WTC11 (cell line): ENCODE data around the gene SLC22A13. TPM values are rescaled to one million over a fixed set of nuclear protein-coding genes. Genes with fewer than 3 reads are reported as not detected.

Source experiments
- ATAC-seq: fragments of 200-7000 bp; cut with Tn5 transposase; 2 replicates; pipeline ENCODE4 v1.10.0; 2021; ENCODE audit warnings: mild to moderate bottlenecking, moderate library complexity
- CTCF ChIA-PET: fragments of 300-600 bp; sonication (Branson Sonifier 250); formaldehyde crosslinking; loops from one replicate; lab custom pipeline; 2021; ENCODE audit warnings: antibody characterized with exemption; lab: Charles Lee
- POLR2A ChIA-PET: fragments of 350-600 bp; sonication (Branson Sonifier 250); formaldehyde crosslinking; loops from one replicate; lab custom pipeline; 2021; ENCODE audit warnings: antibody characterized with exemption; lab: Charles Lee
- DNase-seq: peaks from one replicate; pipeline ENCODE4 v3.0.0; 2021; ENCODE audit warnings: low spot score
- H3K27ac Mint-ChIP-seq: 2 replicates; pipeline ENCODE4 v1.8.0; 2021; ENCODE audit warnings: mixed read lengths
- H3K27me3 Mint-ChIP-seq: 2 replicates; pipeline ENCODE4 v1.8.0; 2021; ENCODE audit warnings: low read depth, mild to moderate bottlenecking, moderate library complexity, mixed read lengths
- H3K36me3 Mint-ChIP-seq: 2 replicates; pipeline ENCODE4 v1.8.0; 2021; ENCODE audit warnings: mixed read lengths
- H3K4me1 Mint-ChIP-seq: 2 replicates; pipeline ENCODE4 v1.8.0; 2022; ENCODE audit warnings: mixed read lengths
- H3K4me3 Mint-ChIP-seq: 2 replicates; pipeline ENCODE4 v1.8.0; 2021; ENCODE audit warnings: mild to moderate bottlenecking, moderate library complexity, mixed read lengths
- H3K9me3 Mint-ChIP-seq: 2 replicates; pipeline ENCODE4 v1.8.0; 2021; ENCODE audit warnings: mixed read lengths
- AR ChIP-seq: fragments of 250-450 bp; sonication (Bioruptor Pico); IDR thresholded peaks from 2 replicates; pipeline ENCODE4 v1.9.0; 2021; ENCODE audit warnings: mild to moderate bottlenecking
- E2F1 ChIP-seq: sonication (generic); formaldehyde crosslinking; IDR thresholded peaks from 2 replicates; pipeline ENCODE4 v1.8.0; 2022; ENCODE audit warnings: mild to moderate bottlenecking, missing genetic modification reagents
- E2F4 ChIP-seq: sonication (generic); formaldehyde crosslinking; IDR thresholded peaks from 2 replicates; pipeline ENCODE4 v1.8.1; 2022; ENCODE audit warnings: low read depth, mild to moderate bottlenecking, moderate library complexity, missing genetic modification reagents, borderline replicate concordance
- EMX1 ChIP-seq: fragments of 250-450 bp; sonication (Bioruptor Pico); IDR thresholded peaks from 2 replicates; pipeline ENCODE4 v1.8.0; 2021; ENCODE audit warnings: mild to moderate bottlenecking
- ERG ChIP-seq: fragments of 250-450 bp; sonication (Bioruptor Pico); IDR thresholded peaks from 2 replicates; pipeline ENCODE4 v1.8.0; 2021; ENCODE audit warnings: mild to moderate bottlenecking
- FOXP4 ChIP-seq: sonication (generic); formaldehyde crosslinking; IDR thresholded peaks from 2 replicates; pipeline ENCODE4 v1.8.0; 2022; ENCODE audit warnings: mild to moderate bottlenecking, missing genetic modification reagents
- GTF2I ChIP-seq: fragments of 250-450 bp; sonication (Bioruptor Pico); conservative IDR thresholded peaks from 2 replicates; pipeline ENCODE4 v1.4.0; 2021; ENCODE audit warnings: mild to moderate bottlenecking
- HMGA2 ChIP-seq: fragments of 250-450 bp; sonication (Bioruptor Pico); IDR thresholded peaks from 2 replicates; pipeline ENCODE4 v1.4.0; 2021; ENCODE audit warnings: mild to moderate bottlenecking, moderate library complexity
- HMGXB4 ChIP-seq: sonication (generic); formaldehyde crosslinking; IDR thresholded peaks from 2 replicates; pipeline ENCODE4 v1.8.1; 2023; ENCODE audit warnings: mild to moderate bottlenecking, moderate library complexity, missing genetic modification reagents
- MAX ChIP-seq: sonication (generic); formaldehyde crosslinking; IDR thresholded peaks from 2 replicates; pipeline ENCODE4 v1.8.0; 2022; ENCODE audit warnings: mild to moderate bottlenecking, missing genetic modification reagents
- NR2C2 ChIP-seq: sonication (generic); formaldehyde crosslinking; IDR thresholded peaks from 2 replicates; pipeline ENCODE4 v1.8.0; 2022; ENCODE audit warnings: mild to moderate bottlenecking, missing genetic modification reagents
- PRDM15 ChIP-seq: sonication (generic); formaldehyde crosslinking; IDR thresholded peaks from 2 replicates; pipeline ENCODE4 v1.8.0; 2022; ENCODE audit warnings: missing genetic modification reagents
- PRRX2 ChIP-seq: fragments of 250-450 bp; sonication (Bioruptor Pico); IDR thresholded peaks from 2 replicates; pipeline ENCODE4 v1.8.0; 2021; ENCODE audit warnings: mild to moderate bottlenecking
- ZNF138 ChIP-seq: sonication (generic); formaldehyde crosslinking; conservative IDR thresholded peaks from 2 replicates; pipeline ENCODE4 v1.8.1; 2022; ENCODE audit warnings: mild to moderate bottlenecking, moderate library complexity, missing genetic modification reagents
- ZNF423 ChIP-seq: fragments of 250-450 bp; sonication (Bioruptor Pico); IDR thresholded peaks from 2 replicates; pipeline ENCODE4 v2.1.2; 2022; ENCODE audit warnings: mild to moderate bottlenecking, moderate library complexity
- total RNA-seq: library from RNA; stranded (reverse); gene quantifications from 3 replicates; pipeline ENCODE4 v1.2.3, GENCODE V29; 2021

SLC22A13 gene
- total RNA-seq, 1 experiment from 2014 or later = 0.42 TPM

- no peak for TF ChIP-seq ZNF423 (CRISPR knock-in tag)
- TF ChIP-seq GTF2I = no peak
- no peak for TF ChIP-seq PRRX2 (CRISPR knock-in tag)
- TF ChIP-seq, all 79 proteins: peak for 0
Measured at GRCh38 chr3:38222032-38222634, 43.5 kb upstream of the SLC22A13 start (continued).

GRCh38 chr3:38224357-38224756, 41.3 kb upstream of the SLC22A13 start:
- Mint-ChIP-seq H3K27ac (no peak overlapping the region), H3K9me3 (no peaks in the 10 kb centered on the region)
- ATAC-seq = no peak

More at GRCh38 chr3:38224357-38224756, 41.3 kb upstream of the SLC22A13 start:
- TF ChIP-seq FOXP4 (no peak), AR (CRISPR knock-in tag) (no peak), E2F4 (CRISPR knock-in tag) (no peak), NR2C2 (no peak), EMX1 (CRISPR knock-in tag) (no peak), E2F1 (CRISPR knock-in tag) (no peak), HMGXB4 (CRISPR knock-in tag) (no peak), ZNF138 (CRISPR knock-in tag) (no peak), HMGA2 (CRISPR knock-in tag) (no peak), ERG (CRISPR knock-in tag) (no peak), MAX (CRISPR knock-in tag) (no peak), PRDM15 (CRISPR knock-in tag) (no peak)
- peaks cover 23% of the 10 kb centered on the region for H3K36me3 Mint-ChIP-seq
- H3K27me3 Mint-ChIP-seq = no peaks in the 10 kb centered on the region
- CTCF ChIA-PET = no interaction called here
- no peak overlapping the region for H3K4me3 Mint-ChIP-seq
- no peaks in the 10 kb centered on the region for H3K4me1 Mint-ChIP-seq
- POLR2A ChIA-PET = no interaction called here
- DNase-seq = no peak
